PC-3 (cell line): ENCODE measurements around the gene SLC1A5.

Source experiments
- CTCF ChIP-seq: fragments of 300-600 bp; sonication (generic); conservative IDR thresholded peaks from 2 replicates; pipeline ENCODE4 v1.5.1; 2017; ENCODE audit warnings: antibody characterized with exemption, low read depth, mild to moderate bottlenecking, low read length
- EZH2 ChIP-seq: fragments of 300-600 bp; sonication (generic); IDR thresholded peaks from one replicate; pipeline ENCODE4 v1.6.1; 2017; ENCODE audit warnings: antibody characterized with exemption, mild to moderate bottlenecking, low read length; ENCODE audit not compliant: unreplicated experiment

GRCh38 chr19:46737761-46738171, 50.6 kb downstream of the SLC1A5 start:
- TF ChIP-seq CTCF (no peak), EZH2 (no peak)
